ENCODE data around the gene SHISA9.
"Not testable (repeated sequence)": the region's sequence is repeated elsewhere in the genome, so short reads cannot be mapped to it uniquely, and the experiment has no call there.

Gene SHISA9

GRCh38 chr16:12900599-12901203 lies 697 bp upstream of the SHISA9 start:
- no peak for DNase-seq

GRCh38 chr16:12901204-12901596 lies 198 bp upstream of the SHISA9 start:
- DNase-seq, result no peak

DNA sequence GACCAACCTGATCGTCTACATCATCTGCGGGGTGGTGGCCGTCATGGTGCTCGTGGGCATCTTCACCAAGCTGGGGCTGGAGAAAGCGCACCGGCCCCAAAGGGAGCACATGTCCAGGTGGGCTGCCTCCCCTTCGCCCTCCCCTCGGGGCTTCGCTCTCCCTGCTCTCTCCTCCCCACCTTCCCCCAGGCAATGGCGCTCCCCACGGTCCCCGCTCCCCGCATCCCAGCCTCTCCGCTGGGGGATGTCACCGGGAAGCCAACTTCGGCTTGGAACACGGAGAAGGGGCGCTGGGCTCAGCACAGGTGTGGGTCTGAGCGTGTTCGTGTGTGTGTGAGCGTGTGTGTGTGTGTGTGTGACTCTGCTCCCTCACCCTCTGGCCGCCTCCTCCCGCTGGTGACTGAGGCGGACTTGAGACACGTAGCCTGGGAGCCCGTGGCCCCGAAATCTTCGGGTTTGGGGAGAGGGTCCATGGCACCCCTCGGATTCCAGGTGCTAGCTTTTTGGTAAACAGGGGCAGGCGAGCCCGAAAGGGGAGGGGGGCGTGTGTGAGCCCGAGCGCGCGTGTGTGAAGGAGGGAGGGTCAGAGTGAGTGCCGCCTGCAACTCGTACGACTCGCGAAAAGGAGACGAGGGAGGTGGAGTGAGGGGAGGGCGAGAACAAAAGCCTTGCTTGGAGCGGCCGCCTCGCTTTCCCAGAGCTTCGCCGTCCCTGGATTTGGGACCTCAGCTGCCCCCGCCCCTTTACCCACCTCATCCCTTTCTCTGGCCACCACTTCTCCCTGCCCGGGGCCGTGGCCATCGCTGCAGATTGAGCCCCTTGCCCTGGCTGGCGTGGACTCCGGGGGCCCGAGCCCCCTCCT lies 1.3 kb downstream of the SHISA9 start:
- DNase-seq, result no peak

DNA sequence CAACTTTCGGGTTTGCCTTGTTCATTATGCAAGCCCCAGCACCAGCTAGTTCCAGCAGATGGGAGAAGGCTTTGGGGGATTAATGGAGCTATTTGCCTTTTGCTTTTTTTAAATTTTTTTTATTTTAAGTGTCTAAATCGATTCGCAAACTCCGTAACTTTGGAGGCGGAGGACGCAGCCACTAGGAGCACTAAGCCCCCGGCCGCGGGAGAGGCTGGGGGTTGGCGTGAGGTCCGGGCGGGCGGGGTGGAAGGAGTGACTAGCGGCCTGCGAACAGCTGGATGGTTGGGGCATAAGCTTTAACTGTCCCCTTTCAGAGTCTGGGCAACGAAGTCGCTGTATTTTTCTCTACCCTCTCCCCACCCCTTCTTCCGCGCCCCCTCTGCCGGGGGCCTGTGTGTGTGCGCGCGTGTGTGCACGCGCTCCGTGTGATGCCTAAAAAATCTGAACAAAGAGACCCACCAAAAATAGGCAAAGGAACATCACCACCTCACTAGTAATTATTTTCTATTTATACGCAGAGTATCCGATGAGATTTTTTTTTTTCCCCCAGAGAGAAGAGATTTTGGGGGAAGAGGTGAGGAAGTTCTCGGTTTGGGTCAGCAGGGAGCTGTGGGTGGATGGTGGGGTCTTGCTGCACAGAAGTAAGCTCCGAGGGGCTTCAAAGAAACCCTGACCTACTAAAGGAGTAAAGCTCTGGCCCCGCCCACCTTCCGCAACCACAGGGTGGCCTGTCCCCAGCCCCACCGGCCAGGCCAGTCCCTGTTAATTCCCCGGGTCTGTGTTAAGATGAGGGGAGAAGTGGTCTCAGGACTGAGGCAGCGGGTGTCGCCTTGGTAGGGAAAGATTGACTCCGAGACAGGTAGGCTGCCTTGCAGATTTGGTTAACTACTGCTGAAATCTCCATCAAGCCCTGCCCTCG lies 2.3 kb downstream of the SHISA9 start:
- no peak for DNase-seq

DNA sequence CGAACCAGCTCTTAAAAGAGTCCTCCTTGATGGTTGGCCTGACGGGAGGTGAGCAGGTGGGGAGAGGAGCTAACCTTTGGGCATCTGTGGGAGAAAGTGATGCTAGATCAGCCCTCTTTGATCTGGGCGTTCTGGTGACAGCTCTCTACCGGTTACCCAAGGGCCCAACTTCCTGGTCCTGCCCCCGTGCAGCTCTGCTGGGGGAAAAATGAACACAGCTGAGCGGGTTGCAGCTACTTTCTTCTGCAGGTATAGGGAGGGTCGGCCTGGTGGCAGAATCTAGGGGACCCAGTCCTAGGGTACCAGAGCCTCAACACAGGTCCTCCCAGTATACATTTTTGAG lies 2.9 kb downstream of the SHISA9 start:
- no peak for DNase-seq

DNA sequence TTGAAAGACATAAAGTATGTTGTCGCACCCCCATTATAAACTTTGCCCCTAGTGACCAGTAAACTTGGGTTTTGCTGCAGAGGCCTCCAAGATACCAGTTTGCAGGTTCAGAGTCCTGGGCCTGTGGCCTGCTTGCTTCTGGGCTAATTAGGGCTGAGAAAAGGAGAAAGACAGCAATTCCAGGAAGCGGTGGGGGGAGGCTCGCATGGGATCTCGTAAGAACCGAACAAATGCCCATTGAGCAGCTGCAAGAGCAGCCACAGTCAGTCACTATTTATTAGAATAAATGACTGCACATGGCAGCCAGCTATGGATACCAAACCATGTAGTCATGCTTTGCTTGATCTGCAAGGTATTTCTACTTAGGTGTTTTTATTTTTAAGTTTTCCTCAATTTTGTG lies 4.9 kb downstream of the SHISA9 start:
- no peak for DNase-seq

DNA sequence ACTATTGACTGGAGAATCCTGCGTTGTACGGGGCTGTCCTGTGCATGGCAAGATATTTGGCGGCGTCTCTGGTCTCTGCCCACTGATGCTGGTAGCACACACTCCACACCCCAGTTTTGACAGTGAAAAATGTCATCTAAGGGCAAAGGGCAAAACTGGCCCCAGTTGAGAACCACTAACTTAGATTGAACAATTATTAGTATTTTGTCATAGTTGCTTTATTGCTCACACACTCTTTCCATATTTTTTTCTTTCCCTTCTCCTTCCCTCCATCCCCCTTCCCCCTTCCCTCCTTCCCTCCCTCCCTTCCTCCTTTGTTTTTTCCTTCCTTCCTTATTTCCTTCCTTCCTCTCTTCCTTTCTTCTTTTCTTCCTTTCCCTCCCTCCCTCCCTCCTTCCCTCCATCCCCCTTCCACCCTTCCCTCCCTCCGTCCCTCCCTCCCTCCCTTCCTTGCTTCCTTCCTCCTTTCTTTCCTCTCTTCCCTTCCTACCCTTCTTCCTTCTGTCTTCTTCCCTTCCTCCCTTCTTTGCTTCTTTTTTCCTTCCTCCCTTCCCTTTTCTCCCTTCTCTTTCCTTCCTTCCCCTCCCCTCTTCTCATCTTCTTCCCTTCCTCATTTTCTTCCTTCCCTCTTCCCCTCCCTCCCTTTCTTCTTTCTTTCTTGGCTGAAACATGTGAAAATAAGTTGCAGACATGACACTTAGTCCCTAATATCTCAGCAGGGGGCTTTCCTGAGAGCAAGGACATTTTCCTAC lies 5.5 kb downstream of the SHISA9 start:
- no peak for DNase-seq

DNA sequence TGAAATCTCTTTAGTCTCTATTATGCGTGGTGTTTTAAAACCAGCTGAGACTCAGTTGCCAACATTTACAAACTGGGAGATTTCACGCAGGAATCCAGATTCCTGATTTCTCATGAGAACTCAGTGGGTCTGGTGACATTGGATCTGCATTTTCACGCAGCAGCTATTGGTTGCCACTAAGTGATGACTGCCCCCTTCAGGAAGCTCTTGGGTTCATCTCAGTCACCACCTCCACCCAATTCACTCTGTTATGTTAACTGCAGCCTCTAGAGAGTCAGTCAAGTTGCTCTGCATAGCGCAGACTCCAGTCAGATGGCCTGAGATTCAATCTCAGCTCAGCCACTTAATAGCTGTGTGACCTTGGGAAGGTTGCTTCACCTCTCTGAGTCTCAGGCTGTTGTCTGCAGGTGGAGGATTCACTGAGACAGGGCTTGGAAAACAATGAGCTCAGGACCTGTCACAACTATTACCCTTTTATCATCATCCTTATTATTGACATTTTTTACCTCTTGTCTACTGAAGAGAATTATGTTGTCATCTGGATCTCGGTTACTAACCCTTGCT lies 6.4 kb downstream of the SHISA9 start:
- DNase-seq, result no peak

- no peak for DNase-seq
Observed at GRCh38 chr16:12917246-12917645, 15.8 kb downstream of the SHISA9 start.

GRCh38 chr16:12917653-12918052 lies 16.3 kb downstream of the SHISA9 start:
- no peak for DNase-seq

- no peak for DNase-seq
Observed at GRCh38 chr16:12920739-12921138, 19.3 kb downstream of the SHISA9 start.

DNA sequence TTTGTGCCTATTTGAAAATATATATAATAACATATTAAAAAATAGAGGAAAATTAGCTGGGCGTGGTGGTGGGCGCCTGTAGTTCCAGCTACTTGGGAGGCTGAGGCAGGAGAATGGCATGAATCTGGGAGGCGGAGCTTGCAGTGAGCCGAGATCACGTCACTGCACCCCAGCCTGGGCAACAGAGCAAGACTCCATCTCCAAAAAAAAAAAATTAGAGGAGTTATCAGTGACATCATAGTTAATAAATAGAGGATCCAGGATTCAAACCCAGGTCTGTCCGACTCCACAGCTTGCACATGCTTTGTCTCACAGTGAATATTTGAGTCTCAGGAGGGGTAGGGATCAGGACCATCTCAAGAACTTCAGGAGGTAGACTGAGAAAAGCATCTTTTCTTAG lies 22.2 kb downstream of the SHISA9 start:
- not testable (repeated sequence) for DNase-seq

- DNase-seq, result no peak
Observed at GRCh38 chr16:12925026-12925800, 23.8 kb downstream of the SHISA9 start.

DNA sequence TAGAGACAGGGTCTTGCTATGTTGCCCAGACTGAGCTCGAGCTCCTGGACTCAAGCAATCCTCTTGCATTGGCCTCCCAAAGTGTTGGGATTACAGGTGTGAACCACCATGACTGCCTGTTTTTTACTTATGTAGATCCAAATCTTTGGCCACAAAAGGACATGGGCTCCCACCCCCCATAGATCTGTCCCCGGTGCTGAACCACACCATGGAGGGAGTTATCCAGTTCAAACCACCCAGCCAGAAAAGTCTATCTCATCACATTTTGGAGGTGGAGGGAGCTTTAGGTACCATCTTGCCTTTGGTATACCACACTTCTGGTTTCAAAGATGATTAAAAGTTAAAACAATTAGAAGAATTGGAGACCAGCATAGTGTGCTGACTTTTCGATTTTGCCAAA lies 26.2 kb downstream of the SHISA9 start:
- DNase-seq, result no peak

DNA sequence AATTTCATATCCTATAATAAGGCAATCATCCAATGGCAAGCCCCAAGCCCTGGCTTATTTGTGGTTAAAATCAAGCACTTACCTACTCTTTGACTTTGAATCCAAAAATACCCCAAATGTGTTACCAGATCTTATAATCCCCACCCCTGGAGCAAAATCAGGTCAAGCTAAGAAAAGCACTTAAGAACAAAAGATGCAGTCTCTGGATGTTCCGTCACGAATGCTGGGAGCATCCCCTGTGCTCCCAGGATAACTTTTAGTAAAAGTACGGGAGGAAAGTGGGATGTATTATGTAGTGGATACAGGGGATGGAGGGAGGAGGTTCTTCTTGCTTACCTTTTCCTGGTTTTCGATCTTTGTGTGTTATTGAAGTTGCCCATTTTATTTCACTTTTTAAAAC lies 29.5 kb downstream of the SHISA9 start:
- DNase-seq, result no peak

DNA sequence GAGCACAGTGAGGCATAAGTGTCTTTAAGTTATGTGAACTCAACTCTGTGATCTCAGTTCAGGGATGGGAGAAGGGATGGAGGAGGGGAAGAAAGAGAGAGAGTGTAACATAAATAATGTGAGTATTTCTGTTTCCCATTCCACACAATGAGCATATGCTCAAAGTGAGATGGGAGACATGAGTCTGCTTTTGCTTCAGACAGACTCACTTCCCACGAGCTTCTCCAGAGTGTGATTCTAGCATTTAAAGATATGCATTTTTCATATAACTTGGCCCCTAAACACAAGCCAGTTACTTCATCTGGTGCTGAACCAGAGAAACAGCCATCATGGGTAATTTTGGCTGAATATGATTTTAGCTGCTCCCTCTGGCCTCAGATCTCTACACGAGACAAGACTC lies 35.0 kb downstream of the SHISA9 start:
- DNase-seq, result no peak

DNA sequence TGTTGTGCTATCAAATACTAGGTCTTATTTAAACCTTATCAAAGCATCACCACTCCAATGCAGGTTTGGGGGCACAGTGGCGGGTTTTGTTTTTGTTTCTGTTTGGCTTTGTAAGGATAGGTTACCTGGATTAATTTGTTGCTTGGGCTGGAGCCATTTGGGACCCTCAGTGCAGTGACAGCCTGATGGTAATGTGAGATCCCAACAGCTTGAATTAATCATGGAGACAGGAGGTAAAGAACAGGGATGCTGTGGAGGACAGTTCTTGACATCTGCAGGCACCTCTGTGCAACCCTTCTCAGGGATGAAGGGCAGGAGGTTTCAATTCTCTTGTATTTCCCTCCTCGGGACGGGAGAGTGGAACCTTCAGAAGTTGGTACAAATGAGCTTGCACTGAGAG lies 40.5 kb downstream of the SHISA9 start:
- DNase-seq, result no peak

- no peak for DNase-seq
Observed at GRCh38 chr16:12942861-12943260, 41.5 kb downstream of the SHISA9 start.

DNA sequence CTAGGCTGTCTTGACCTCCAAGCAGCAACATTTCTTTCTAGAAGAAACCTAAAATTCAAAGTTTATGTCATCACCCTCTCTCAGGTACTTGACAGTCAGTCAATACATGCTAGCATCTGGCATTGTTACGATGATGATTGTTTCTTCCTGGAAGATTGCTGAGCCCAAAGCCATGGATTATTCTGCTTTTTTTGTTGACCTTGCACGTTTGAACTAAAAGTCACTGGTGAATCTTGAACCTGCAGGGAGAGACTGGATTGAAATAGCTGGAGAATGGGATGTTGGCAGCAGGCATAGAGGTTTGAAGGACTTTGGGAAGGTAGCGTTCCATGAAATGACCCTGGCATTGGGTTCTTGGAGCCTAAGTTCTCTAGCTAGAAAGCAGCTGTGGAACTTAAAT lies 42.9 kb downstream of the SHISA9 start:
- no peak for DNase-seq

DNA sequence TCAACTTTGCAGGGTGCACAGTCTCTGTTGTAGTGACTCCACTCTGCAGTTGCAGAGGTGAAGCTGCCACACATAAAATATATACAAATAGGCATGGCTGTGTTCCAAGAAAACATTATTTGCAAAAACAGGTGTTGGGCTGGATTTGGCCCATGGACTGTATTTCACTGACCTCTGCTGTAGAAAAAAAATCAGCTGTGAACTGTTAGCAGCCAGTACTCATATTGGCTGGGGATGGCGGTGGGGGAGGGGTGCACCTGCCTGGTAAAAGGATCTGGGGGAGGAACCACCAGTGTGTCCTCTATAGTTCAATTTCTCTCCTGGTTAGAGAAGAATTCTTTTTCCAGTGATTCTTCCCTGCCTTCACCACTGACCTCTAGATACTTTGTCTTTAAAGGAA lies 50.0 kb downstream of the SHISA9 start:
- DNase-seq, result no peak

DNA sequence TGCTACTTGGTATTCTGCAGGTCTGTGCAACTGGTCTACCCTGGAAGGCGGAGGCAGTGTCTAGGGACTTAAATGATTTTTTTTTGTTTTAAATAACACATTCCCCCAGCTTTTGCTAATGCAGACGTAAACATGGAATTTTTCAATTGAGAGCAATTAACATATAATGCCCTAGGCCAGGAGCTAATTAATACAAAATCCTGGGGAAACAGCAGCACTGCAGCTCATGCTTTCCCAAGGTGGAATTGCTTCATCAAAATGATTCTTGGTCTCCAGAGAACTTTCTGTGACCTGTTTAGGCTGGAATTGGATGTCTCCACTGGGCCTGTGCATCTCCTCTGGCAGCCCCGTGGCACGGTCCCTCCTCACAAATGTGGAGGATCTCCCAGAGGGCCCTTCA lies 50.6 kb downstream of the SHISA9 start:
- no peak for DNase-seq

- no peak for DNase-seq
Observed at GRCh38 chr16:12958366-12958765, 57.0 kb downstream of the SHISA9 start.
